Measurements from ENCODE around the gene FAM222A. TPM values are rescaled to one million over a fixed set of nuclear protein-coding genes. Genes with fewer than 3 reads are reported as not detected.

Gene FAM222A
- total RNA-seq, 4 donors from 2014 or later = 1.4 to 3.0 (median 1.8) TPM

DNA sequence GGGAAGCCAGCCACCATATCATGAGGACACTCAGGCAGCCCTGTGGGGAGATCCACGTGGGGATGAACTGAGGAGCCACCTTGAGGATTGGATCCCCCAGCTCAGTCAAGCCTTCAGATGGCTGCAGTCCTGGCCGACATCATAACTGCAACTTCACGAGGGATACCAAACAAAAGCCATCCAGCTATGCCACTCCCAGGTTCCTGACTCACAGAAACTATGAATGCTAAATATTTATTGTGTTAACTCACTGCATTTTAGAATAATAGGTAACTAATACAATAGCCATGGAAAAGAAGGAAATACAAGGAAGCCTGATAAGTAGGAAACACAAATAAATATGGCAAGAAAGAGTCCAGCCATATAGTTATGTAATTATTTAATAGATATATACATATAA lies 42.1 kb upstream of the FAM222A start:
- H3K4me1 ChIP-seq = no peaks in the 10 kb centered on the region
- no peak overlapping the region for H3K27ac ChIP-seq
- H3K4me3 ChIP-seq = no peak overlapping the region
- intact Hi-C loops (cut with DNase I; ENCODE audit: low total_unique reads) (loop anchor here (5.0 kb wide), 1 partner anchor 529 kb away; no protein-coding TSS in a partner anchor), in situ Hi-C loops (cut with MboI; ENCODE audit: low pct_ligation_motif_present in 1 of 4, low pct_unique_long_range_greater_than_20kb in 1 of 4, low sequenced_read_pairs in 3 of 4) (no loop called here)
- H3K9me3 ChIP-seq = no peaks in the 10 kb centered on the region
- peaks cover 3% of the 10 kb centered on the region for H3K27me3 ChIP-seq
- WGBS, 2 donors (ENCODE audit: low coverage in 1 of 2) = 65% methylated on average over 3 of the region's 3 CpGs; no CpG with 5 or more reads in 1 of the 2 donors
- DNase-seq = no peak
- no peaks in the 10 kb centered on the region for H3K36me3 ChIP-seq
- no peak for TF ChIP-seq EP300 (IDR thresholded peaks at IDR 0.05; ENCODE audit: low read depth)
- TF ChIP-seq, protein P1, sequence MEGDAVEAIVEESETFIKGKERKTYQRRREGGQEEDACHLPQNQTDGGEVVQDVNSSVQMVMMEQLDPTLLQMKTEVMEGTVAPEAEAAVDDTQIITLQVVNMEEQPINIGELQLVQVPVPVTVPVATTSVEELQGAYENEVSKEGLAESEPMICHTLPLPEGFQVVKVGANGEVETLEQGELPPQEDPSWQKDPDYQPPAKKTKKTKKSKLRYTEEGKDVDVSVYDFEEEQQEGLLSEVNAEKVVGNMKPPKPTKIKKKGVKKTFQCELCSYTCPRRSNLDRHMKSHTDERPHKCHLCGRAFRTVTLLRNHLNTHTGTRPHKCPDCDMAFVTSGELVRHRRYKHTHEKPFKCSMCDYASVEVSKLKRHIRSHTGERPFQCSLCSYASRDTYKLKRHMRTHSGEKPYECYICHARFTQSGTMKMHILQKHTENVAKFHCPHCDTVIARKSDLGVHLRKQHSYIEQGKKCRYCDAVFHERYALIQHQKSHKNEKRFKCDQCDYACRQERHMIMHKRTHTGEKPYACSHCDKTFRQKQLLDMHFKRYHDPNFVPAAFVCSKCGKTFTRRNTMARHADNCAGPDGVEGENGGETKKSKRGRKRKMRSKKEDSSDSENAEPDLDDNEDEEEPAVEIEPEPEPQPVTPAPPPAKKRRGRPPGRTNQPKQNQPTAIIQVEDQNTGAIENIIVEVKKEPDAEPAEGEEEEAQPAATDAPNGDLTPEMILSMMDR (IDR thresholded peaks at IDR 0.05) = no peak
- TF ChIP-seq POLR2AphosphoS5 (IDR thresholded peaks at IDR 0.05) = no peak
- TF ChIP-seq POLR2A (IDR thresholded peaks at IDR 0.05) = no peak

DNA sequence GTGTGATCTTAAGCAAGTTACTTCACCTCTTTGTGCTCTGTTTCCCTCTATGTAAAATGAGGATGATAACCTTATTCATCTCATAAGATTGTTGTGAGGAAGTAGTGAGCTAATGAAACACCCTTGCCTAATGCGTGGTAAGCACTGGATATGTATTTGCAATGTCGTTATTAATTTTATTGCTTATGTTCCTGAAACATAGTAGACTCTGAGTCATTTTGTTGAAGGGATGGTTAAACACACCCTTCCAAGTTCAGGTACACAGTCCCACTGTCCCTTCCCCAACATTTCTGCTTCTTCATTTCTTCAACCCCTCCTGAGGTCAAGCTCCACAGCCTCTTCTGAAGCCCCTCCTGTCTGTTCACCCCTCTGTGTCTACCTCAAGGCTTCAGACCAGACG lies 40.2 kb upstream of the FAM222A start:
- TF ChIP-seq POLR2A (IDR thresholded peaks at IDR 0.05) (no peak), EP300 (IDR thresholded peaks at IDR 0.05; ENCODE audit: low read depth) (no peak), POLR2AphosphoS5 (IDR thresholded peaks at IDR 0.05) (no peak)
- TF ChIP-seq, protein P1 (IDR thresholded peaks at IDR 0.05) = no peak
- in situ Hi-C loops (cut with MboI; ENCODE audit: low pct_ligation_motif_present in 1 of 4, low pct_unique_long_range_greater_than_20kb in 1 of 4, low sequenced_read_pairs in 3 of 4) (no loop called here), intact Hi-C loops (cut with DNase I; ENCODE audit: low total_unique reads) (loop anchor here (5.0 kb wide), 1 partner anchor 531 kb away; no protein-coding TSS in a partner anchor)
- Histone ChIP-seq H3K27me3 (peaks cover 3% of the 10 kb centered on the region), H3K4me3 (no peak overlapping the region), H3K36me3 (no peaks in the 10 kb centered on the region), H3K4me1 (no peaks in the 10 kb centered on the region), H3K27ac (no peak overlapping the region), H3K9me3 (no peaks in the 10 kb centered on the region)
- DNase-seq = no peak
- 82 to 94% methylated on average over 2 to 3 of the region's 3 CpGs for WGBS, 2 donors (ENCODE audit: low coverage in 1 of 2)

DNA sequence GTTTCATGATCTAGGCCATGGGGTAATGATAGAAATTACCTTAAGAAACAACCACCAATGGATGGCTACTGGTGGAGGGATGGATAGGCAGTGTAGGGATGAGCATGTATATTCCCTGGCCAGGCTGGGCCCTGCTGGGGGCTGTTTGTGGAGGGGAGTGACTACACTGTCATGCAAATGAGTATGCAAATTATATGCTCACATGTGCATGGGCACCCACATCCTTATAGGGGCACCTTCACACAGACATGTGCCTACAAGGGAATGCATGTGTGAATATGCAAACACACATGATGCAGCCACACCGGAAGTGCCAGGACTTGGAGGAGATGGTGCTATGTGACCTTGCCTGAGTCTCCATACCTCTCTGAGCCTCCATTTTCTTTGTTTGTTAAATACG lies 39.7 kb upstream of the FAM222A start:
- peaks cover 0 to 3% (median 3%) of the 10 kb centered on the region in 4 donors for H3K4me1 ChIP-seq
- intact Hi-C loops (cut with DNase I; ENCODE audit: low total_unique reads) (loop anchor here (5.0 kb wide), 1 partner anchor 532 kb away; no protein-coding TSS in a partner anchor), in situ Hi-C loops (cut with MboI; ENCODE audit: low pct_ligation_motif_present in 1 of 4, low pct_unique_long_range_greater_than_20kb in 1 of 4, low sequenced_read_pairs in 3 of 4) (no loop called here)
- DNase-seq = no peak
- 86 to 100% methylated on average over 1 to 2 of the region's 2 CpGs for WGBS, 2 donors (ENCODE audit: low coverage in 1 of 2)
- H3K27me3 ChIP-seq = peaks cover 3% of the 10 kb centered on the region
- TF ChIP-seq POLR2AphosphoS5 (IDR thresholded peaks at IDR 0.05) (no peak), POLR2A (IDR thresholded peaks at IDR 0.05) (no peak), EP300 (IDR thresholded peaks at IDR 0.05; ENCODE audit: low read depth) (no peak)
- H3K27ac ChIP-seq = no peak overlapping the region
- no peaks in the 10 kb centered on the region for H3K9me3 ChIP-seq
- H3K4me3 ChIP-seq = no peak overlapping the region
- H3K36me3 ChIP-seq = no peaks in the 10 kb centered on the region

DNA sequence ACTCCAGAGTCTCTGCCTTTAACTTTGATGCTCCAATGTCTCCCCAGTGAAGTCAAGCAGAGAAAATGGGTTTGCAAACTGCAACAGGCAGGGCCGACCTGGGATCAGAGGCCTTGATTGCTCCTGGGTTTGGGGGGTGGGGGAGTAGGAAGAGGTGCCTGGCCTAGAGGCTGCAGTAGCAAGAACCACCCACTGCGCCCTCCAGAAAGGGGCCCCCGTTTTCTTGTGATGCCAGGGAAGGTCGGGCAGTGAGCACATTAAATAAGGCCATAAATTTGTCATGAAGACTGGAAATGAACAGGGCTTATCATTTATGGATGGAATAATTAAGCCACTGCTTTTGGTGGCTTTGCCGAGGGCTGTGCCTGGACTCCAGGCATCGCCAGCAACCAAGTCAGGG lies 38.2 kb upstream of the FAM222A start:
- in situ Hi-C loops (cut with MboI; ENCODE audit: low pct_ligation_motif_present in 1 of 4, low pct_unique_long_range_greater_than_20kb in 1 of 4, low sequenced_read_pairs in 3 of 4) (no loop called here), intact Hi-C loops (cut with DNase I; ENCODE audit: low total_unique reads) (no loop called here)
- TF ChIP-seq POLR2A (IDR thresholded peaks at IDR 0.05) (no peak), EP300 (IDR thresholded peaks at IDR 0.05; ENCODE audit: low read depth) (no peak), POLR2AphosphoS5 (IDR thresholded peaks at IDR 0.05) (no peak)
- TF ChIP-seq, protein P1 (IDR thresholded peaks at IDR 0.05) = no peak
- H3K4me3 ChIP-seq = no peak overlapping the region
- no peaks in the 10 kb centered on the region for H3K9me3 ChIP-seq
- no peaks in the 10 kb centered on the region for H3K36me3 ChIP-seq
- peaks cover 0 to 17% (median 8%) of the 10 kb centered on the region in 4 donors for H3K4me1 ChIP-seq
- peaks cover 3% of the 10 kb centered on the region for H3K27me3 ChIP-seq
- no peak overlapping the region for H3K27ac ChIP-seq
- DNase-seq = no peak
- WGBS, 2 donors (ENCODE audit: low coverage in 1 of 2) = 73% methylated on average over 6 of the region's 6 CpGs; no CpG with 5 or more reads in 1 of the 2 donors

DNA sequence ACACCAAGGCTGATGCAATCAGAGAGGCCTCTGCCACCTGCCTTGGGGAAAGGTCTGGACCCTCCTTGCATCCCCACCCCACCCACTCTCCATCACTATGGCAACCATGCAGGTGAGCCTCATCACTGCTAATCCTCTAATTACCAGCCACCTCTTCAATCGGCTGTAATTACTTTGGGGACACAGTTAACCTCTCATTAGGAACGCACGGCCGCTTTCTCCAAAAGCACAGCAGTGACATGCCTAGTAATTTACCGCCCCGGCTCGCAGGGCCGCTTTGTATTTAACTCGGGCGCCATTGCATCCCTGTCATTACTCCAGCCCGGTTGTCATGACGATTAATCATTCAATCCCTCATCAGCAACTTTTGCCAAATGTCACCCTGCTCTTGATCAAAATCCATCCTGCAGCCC lies 36.3 kb upstream of the FAM222A start:
- no peaks in the 10 kb centered on the region for H3K36me3 ChIP-seq
- intact Hi-C loops (cut with DNase I; ENCODE audit: low total_unique reads) = no loop called here
- no peak for DNase-seq
- peaks cover 3 to 24% (median 10%) of the 10 kb centered on the region in 4 donors for H3K4me1 ChIP-seq
- no peak for TF ChIP-seq EP300 (IDR thresholded peaks at IDR 0.05; ENCODE audit: low read depth)
- TF ChIP-seq, protein P1 (IDR thresholded peaks at IDR 0.05) = no peak
- TF ChIP-seq POLR2AphosphoS5 (IDR thresholded peaks at IDR 0.05) = no peak
- TF ChIP-seq POLR2A (IDR thresholded peaks at IDR 0.05) = no peak
- WGBS, 2 donors (ENCODE audit: low coverage in 1 of 2) = 71% methylated on average over 12 of the region's 12 CpGs; no CpG with 5 or more reads in 1 of the 2 donors
- H3K27me3 ChIP-seq = no peaks in the 10 kb centered on the region
- no peak overlapping the region for H3K4me3 ChIP-seq
- no peaks in the 10 kb centered on the region for H3K9me3 ChIP-seq
- in situ Hi-C loops (cut with MboI; ENCODE audit: low pct_ligation_motif_present in 1 of 4, low pct_unique_long_range_greater_than_20kb in 1 of 4, low sequenced_read_pairs in 3 of 4) = no loop called here
- no peak overlapping the region for H3K27ac ChIP-seq
